ENCODE measurements around the gene RALGPS1.

Gene RALGPS1

GRCh38 chr9:127209948-127210640 lies 295.5 kb downstream of the RALGPS1 start:
- DNase-seq: no peak

GRCh38 chr9:127210851-127211730 lies 296.5 kb downstream of the RALGPS1 start:
- DNase-seq: no peak

- DNase-seq: no peak
Observed at GRCh38 chr9:127211983-127212382, 297.4 kb downstream of the RALGPS1 start.

GRCh38 chr9:127212453-127212852 lies 297.9 kb downstream of the RALGPS1 start:
- no peak for DNase-seq

- no peak for DNase-seq
Observed at GRCh38 chr9:127213859-127214258, 299.3 kb downstream of the RALGPS1 start.

DNA sequence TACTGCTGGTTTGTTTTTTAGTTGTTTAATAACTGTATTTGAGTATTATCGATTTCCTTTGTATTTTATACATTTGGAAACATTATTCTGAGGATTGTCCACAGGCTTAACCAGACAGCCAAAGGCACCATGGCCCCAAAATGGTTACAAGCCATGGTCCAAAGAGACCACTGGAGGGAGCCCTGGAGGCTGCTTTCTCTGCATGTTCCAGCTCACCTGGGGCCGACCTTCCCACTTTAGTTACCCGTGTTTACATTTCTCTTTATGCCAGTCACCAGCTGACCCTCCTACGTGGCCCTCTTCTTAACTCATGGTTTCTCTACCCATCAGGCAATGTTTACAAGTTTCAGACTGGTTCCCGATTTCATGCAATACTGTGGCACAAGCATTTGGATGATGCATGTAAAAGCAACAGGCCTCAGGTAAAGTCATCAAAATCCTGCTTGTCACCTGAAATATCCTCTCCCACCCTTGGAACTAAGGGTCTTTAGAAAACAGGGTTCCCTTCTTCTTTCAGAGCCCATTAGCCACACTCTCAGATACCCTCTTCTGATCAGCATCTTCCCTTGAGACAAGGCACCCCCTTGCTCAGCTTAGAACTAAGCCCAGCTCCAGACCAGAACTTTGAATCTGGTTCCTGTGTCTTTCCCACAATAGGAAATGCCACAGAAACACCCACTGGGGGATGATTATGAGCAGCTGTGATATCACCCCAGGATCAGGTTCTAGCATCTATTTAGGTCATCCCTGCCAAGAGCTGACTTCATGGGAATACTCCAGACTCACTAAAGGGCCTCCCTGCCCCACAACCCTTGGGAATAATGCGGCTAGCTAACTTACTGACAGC lies 300.1 kb downstream of the RALGPS1 start:
- peak; percentile 73 for DNase-seq

DNA sequence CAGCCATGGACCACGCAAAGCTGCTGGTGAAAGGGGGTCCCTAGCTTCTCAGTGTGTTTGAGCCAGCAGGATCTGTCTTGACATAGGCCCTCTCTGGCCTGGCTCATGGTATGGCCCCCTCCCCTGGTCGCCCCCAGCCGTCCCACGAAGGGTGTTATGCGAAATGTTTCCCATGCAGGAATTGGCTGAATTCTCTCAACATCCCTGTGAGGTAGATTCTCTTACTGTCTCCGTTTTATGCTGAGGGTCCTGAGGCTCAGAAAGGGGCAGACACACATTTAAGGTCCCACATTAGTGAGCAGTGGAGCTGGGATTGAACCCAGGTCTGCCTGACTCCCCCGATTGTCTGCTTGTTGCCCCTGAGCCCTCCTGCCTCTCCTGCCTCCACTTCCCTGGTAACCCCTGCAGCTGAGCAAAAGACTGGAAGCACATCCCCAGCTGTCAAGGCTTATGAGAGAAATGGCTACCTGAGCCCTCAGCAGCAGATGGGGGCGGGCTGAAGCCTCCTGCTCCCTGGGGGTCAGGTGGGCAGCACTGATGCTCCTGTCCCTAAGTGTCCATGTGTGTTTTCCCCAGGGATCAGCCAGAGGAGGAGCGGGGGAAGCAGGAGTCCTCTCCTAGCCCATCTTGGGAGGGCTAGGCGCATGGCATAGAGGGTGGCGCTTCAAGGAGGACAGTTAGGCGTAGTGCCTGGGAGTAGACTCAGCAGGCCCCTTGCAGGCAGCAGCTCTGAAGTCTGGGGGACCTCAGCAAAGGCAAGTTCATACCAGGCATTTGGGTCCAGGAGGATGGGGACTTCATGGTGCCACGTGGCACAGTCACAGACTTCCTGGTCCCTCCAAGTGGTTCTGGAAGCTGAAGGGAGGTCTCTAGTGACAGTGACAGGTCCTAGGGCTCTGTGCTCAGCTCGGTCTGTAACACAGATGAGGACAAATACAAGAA lies 301.0 kb downstream of the RALGPS1 start:
- no peak for DNase-seq

- DNase-seq: no peak
Observed at GRCh38 chr9:127216210-127216887, 301.8 kb downstream of the RALGPS1 start.

- no peak for DNase-seq
Observed at GRCh38 chr9:127216888-127217217, 302.3 kb downstream of the RALGPS1 start.

DNA sequence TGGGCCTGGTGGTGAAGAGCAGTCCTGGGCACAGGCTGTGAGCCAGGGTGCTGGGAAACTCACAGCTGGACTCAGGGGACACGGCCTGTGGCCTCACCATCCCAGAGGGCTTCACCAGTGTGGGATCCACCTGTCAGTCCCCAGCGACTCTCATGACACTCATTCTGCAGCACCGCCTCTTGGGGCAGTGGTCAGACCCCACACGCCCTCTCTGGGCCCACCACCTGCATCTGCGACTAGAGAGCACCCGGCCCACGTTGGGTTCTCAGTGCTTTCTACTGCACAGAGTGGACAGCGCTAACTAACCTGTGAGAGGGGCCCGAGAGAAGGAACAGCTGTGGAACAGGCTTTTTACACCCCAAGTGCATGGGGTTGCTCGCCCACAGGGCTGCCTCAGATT lies 304.2 kb downstream of the RALGPS1 start:
- DNase-seq: no peak

DNA sequence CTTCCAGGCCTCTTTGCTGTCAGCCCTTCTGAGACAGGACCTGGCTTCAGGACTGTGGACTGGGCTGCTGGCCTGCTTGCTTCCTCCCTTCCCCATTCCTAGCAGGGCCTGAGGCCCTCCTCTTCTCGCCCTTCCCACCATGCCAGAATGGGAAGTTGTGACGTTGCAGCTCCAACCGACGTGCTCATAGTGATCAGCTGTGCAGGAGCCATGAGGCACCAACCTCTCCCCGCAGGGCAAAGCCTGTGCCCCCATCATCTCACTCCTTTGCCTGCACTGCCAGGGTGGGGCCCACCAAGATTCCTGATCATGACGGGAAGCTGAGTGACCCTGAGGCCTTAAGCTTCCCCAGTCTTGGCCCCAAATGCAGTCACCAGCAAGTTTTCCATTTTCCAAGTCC lies 304.9 kb downstream of the RALGPS1 start:
- DNase-seq: no peak

- no peak for DNase-seq
Observed at GRCh38 chr9:127221695-127222094, 307.1 kb downstream of the RALGPS1 start.

DNA sequence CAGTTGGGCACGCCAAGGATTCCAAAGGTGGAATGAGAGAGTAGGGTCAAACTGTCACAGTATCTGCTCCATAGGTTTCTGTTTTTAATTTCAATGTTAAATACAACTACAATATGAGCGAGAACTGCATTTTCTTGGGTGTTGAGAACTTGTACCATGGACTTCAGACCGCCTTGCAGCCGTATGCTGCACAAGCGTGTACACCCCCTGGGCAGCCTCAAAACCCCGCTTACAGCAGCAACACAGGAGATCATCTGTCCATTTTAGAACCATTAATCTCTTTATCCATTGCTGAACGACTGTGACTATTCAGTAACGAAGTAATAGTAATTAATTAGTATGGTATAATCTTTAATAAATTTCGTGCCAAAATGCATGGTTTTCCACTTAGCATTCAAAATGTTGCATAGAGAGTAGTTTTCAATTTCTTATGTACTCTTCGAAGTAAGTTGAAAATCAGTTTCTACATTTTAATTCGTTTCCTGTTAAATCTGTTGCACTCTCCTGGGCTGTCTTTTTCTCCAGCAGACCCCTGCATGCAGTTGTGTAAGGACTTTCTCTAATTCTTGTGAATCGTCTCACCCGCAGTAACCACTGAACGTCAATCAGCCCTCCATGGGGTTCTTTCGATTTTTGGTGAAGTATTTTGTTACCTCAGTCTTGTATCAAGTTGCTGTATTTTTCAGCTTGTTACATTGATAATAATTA lies 308.0 kb downstream of the RALGPS1 start:
- DNase-seq: no peak

DNA sequence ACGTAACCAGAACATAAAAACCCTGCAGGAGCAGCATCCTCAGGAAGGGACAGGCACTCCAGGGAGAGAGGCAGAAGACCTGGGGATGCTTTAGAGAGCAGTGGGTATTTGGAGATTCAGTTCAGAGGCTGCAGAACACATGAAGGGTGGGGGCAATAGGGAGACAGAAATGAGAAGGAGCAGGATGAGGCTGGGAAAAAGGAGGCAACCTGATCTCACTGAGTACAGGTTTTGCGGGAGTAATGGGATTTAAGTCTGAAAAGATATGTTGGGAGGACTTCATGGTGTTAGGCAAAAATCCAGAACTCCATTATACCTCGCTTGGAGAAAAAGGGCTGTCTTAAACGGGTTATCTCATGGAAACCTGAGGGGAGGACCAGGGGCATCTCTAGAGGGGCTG lies 308.7 kb downstream of the RALGPS1 start:
- DNase-seq: no peak

GRCh38 chr9:127223810-127224177 lies 309.2 kb downstream of the RALGPS1 start:
- no peak for DNase-seq

DNA sequence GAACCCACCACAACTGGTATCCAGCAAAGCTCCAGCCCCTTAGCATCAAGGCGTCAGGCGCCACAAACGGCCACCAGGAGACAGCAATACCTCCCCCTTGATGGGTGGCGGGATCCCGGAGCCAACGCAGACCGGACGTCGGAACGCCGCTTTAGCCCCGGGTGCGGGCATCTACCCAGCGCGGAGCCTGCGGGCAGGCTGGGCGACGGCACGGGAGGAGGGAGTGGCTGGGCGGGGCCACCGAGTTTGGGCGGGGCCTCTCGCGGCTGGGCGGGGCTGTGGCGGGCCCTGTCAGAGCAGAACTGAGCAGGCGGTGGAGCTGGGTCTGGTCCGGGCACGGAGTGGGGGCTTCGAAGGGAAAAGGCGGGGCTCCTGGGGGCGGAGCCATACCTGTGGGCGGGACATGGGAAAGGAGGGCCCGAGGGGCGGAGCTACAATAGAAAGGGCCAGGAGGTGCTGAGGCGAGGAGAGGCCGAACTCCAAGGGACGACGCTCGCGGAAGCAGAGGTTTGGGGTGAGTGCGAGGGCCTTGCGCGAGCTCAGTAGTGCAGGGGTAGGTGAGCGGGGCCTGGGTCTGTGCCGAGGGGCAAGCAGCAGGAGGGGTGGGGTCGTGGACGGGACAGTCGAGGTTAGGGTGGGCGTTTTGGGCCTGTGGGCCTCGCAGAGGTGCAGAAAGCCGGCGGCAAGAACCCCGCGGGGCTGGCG lies 309.7 kb downstream of the RALGPS1 start:
- DNase-seq: peak; percentile 94

GRCh38 chr9:127224883-127225739 lies 310.5 kb downstream of the RALGPS1 start:
- DNase-seq: peak; percentile 95

DNA sequence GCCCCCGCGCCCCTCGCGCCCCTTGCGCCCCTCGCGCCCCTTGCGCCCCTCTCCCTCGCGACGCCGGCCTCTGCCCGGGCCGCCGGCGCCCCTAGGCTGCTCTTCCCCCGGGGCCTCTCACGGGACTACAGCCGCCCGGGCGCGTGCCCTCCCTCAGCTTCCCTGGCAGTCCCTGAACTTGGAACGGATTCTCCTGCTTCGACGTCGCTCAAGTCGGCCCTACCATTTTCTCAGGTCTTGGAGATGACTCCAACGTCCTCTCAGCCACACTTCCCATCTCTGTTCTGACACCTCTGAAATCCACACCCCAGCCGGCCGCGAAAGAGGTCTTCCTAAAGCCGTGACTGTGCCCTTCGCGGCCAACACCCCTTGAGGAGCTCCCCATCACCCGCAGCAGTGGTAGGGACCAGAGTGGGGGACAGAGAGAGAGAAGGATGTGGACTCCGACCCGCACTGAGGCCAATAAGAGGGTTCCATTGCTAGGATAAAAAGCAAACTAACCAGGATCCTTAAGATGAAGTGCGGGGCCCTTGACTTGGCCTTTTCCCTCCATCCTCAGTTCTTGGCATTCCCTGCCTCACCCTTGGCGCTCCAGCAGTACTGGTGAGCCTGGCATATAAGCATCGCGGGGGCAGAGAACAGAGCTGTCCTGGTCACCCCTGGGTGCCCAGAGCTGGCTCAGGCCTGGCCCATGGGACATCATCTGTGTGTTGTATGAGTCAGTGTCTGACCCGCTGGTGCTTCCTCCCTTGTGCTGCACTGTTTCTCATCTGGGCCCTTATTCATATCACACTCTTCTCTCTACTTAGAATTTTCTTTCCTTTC lies 311.4 kb downstream of the RALGPS1 start:
- DNase-seq: no peak

Data from activated CD8-positive, alpha-beta memory T cell treated with anti-CD3 and anti-CD28 coated beads for 24 hours (primary cell).